Measurements from ENCODE around the gene GAS7. TPM values are rescaled to one million over a fixed set of nuclear protein-coding genes. Genes with fewer than 3 reads are reported as not detected.

The GAS7 gene
- total and polyA plus RNA-seq, 4 donors: 9.0 to 112 (median 46.1) TPM

DNA sequence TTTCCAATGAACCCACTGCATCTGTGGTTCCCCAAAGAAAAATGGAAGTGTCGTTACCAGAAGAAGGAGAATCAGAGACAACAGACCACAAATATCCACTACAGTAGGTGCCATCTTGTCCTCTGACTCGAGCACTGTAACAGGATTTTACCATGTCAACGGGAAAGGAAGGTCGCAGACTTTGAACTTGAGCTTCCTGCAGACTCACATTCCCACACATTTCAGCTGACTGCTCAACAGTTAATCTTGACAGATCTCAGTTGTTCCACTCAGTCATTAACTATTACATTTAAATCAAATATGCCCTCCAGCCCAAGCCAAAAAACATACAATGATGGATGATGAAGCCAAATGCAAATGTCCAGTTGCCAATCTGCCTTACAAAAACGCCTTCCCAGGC lies 37.0 kb downstream of the GAS7 start:
- peaks cover 0 to 24% (median 7%) of the 10 kb centered on the region in 5 donors for H3K4me1 ChIP-seq (ENCODE audit: control insufficient read depth in 5 of 5, insufficient read depth in 5 of 5, low read length in 5 of 5)
- no peaks in the 10 kb centered on the region for H3K9me3 ChIP-seq (ENCODE audit: control insufficient read depth in 4 of 4, insufficient read depth in 3 of 4, low read length in 3 of 4)
- H3K36me3 ChIP-seq (ENCODE audit: control insufficient read depth in 4 of 4, insufficient read depth in 4 of 4, low read length in 4 of 4): peaks cover 0 to 4% (median 0%) of the 10 kb centered on the region in 4 donors
- no peak overlapping the region for H3K9ac ChIP-seq (ENCODE audit: insufficient read depth in 1 of 2, low read length in 2 of 2)
- ATAC-seq (ENCODE audit: insufficient read depth, low FRiP score) (no peak), DNase-seq (peak in 2 of 3 donors; percentile 37 to 40)
- TF ChIP-seq, protein P1, sequence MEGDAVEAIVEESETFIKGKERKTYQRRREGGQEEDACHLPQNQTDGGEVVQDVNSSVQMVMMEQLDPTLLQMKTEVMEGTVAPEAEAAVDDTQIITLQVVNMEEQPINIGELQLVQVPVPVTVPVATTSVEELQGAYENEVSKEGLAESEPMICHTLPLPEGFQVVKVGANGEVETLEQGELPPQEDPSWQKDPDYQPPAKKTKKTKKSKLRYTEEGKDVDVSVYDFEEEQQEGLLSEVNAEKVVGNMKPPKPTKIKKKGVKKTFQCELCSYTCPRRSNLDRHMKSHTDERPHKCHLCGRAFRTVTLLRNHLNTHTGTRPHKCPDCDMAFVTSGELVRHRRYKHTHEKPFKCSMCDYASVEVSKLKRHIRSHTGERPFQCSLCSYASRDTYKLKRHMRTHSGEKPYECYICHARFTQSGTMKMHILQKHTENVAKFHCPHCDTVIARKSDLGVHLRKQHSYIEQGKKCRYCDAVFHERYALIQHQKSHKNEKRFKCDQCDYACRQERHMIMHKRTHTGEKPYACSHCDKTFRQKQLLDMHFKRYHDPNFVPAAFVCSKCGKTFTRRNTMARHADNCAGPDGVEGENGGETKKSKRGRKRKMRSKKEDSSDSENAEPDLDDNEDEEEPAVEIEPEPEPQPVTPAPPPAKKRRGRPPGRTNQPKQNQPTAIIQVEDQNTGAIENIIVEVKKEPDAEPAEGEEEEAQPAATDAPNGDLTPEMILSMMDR (IDR thresholded peaks at IDR 0.05; ENCODE audit: control extremely low read depth, extremely low read depth): no peak
- no peak overlapping the region for H3K4me3 ChIP-seq
- WGBS, 2 donors: 69 to 81% methylated on average over 5 of the region's 5 CpGs
- no peaks in the 10 kb centered on the region for H3K27me3 ChIP-seq (ENCODE audit: control insufficient read depth in 3 of 3, insufficient read depth in 3 of 3, low read length in 2 of 3)
- H3K27ac ChIP-seq (ENCODE audit: low read depth in 1 of 2, low read length in 1 of 2): no peak overlapping the region

DNA sequence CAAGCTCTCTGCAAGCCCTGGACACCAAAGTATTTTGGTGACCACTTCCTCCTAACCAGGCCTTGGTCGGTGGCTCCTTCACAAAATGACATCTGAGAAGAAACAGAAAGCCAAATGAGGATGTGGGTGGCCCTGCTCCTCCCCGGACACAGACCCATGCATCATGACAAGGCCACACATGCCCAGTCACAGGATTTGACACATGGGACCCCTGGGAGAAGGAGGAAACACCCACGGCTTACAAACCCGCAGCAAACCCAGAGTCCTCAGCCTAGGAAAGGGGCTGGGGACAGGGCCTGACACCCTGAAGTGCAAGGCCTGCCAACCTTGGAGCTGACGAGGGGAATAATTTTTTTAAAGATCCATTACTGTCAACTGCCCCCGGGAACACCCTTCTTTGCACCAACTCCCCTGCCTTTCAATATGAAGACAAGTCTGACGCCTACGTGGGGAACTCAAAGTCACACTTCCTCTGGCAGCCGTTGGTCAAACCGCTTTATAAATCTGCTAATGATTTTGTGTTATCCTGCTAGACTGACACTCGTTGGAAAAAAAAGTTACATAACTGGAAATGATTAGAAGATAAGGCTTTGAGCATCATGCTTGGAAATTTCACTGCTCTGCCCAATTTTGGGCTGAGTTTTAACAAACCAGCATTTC lies 41.3 kb downstream of the GAS7 start:
- Histone ChIP-seq H3K9me3 (ENCODE audit: control insufficient read depth in 4 of 4, insufficient read depth in 3 of 4, low read length in 3 of 4) (no peaks in the 10 kb centered on the region), H3K36me3 (ENCODE audit: control insufficient read depth in 4 of 4, insufficient read depth in 4 of 4, low read length in 4 of 4) (peaks cover 0 to 4% (median 0%) of the 10 kb centered on the region in 4 donors), H3K27ac (ENCODE audit: low read depth in 1 of 2, low read length in 1 of 2) (peak overlapping the region in 1 of 2 donors; percentile 64), H3K9ac (ENCODE audit: insufficient read depth in 1 of 2, low read length in 2 of 2) (no peak overlapping the region), H3K27me3 (ENCODE audit: control insufficient read depth in 3 of 3, insufficient read depth in 3 of 3, low read length in 2 of 3) (no peaks in the 10 kb centered on the region), H3K4me3 (no peak overlapping the region), H3K4me1 (ENCODE audit: control insufficient read depth in 5 of 5, insufficient read depth in 5 of 5, low read length in 5 of 5) (peaks cover 0 to 34% (median 11%) of the 10 kb centered on the region in 5 donors)
- TF ChIP-seq, protein P1 (IDR thresholded peaks at IDR 0.05; ENCODE audit: control extremely low read depth, extremely low read depth): no peak
- 15 to 33% methylated on average over 11 of the region's 11 CpGs for WGBS, 2 donors
- ATAC-seq (ENCODE audit: insufficient read depth, low FRiP score) (peak; percentile 72), DNase-seq (peak; percentile 56 to 73 (median 68))

DNA sequence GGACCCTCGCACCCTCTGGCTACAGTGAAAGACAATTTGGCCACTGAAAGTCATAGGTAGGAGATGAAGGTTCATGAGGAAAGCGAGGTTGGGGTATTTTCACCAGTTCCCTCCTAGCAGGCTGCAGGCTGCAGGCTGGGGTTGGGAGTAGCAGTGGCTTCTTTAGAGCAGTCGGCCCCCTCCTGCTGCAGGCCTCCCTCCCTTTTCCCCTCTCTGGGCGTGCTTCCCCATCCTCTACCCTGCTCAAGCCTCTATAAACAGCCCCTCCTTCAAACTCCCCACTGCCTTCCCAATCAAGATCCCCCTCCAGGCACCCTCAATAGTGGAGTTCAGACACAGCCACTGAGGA lies 41.8 kb downstream of the GAS7 start:
- Histone ChIP-seq H3K36me3 (ENCODE audit: control insufficient read depth in 4 of 4, insufficient read depth in 4 of 4, low read length in 4 of 4) (peaks cover 0 to 4% (median 0%) of the 10 kb centered on the region in 4 donors), H3K9ac (ENCODE audit: insufficient read depth in 1 of 2, low read length in 2 of 2) (no peak overlapping the region), H3K4me1 (ENCODE audit: control insufficient read depth in 5 of 5, insufficient read depth in 5 of 5, low read length in 5 of 5) (peaks cover 0 to 38% (median 11%) of the 10 kb centered on the region in 5 donors), H3K4me3 (no peak overlapping the region), H3K9me3 (ENCODE audit: control insufficient read depth in 4 of 4, insufficient read depth in 3 of 4, low read length in 3 of 4) (no peaks in the 10 kb centered on the region), H3K27me3 (ENCODE audit: control insufficient read depth in 3 of 3, insufficient read depth in 3 of 3, low read length in 2 of 3) (no peaks in the 10 kb centered on the region), H3K27ac (ENCODE audit: low read depth in 1 of 2, low read length in 1 of 2) (peak overlapping the region in 1 of 2 donors; percentile 64)
- no peak for DNase-seq
- WGBS, 2 donors: 37 to 54% methylated on average over 4 of the region's 4 CpGs
- ATAC-seq (ENCODE audit: insufficient read depth, low FRiP score): no peak
- TF ChIP-seq, protein P1 (IDR thresholded peaks at IDR 0.05; ENCODE audit: control extremely low read depth, extremely low read depth): no peak
